GM18499 (cell line): ENCODE measurements around the gene EIF5.

Experiments
- ATAC-seq: cut with Tn5 transposase; IDR thresholded peaks from one replicate; pipeline ENCODE4 v1.9.1; 2021; ENCODE audit warnings: moderate number of reproducible peaks; ENCODE audit not compliant: insufficient read depth, unreplicated experiment

The EIF5 gene

DNA sequence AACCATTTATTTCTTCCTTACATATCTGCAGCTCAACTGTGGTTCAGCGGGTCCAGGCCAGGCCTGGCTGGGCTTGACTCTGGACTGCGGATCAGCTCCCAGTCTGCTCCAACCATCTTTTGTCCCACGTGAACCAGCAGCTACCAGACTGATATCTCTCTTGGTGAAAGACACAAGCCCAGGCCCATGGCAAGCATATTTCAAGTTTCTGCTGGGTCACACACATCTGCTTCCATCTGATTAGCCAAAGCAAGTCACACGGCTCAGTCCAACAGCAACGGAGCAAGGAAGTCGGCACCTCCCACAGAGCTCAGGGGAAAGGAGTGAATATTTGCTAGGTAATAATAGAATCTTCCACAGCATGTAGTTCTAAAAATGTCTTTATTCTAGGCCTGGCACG lies 26.5 kb downstream of the EIF5 start:
- no peak for ATAC-seq

DNA sequence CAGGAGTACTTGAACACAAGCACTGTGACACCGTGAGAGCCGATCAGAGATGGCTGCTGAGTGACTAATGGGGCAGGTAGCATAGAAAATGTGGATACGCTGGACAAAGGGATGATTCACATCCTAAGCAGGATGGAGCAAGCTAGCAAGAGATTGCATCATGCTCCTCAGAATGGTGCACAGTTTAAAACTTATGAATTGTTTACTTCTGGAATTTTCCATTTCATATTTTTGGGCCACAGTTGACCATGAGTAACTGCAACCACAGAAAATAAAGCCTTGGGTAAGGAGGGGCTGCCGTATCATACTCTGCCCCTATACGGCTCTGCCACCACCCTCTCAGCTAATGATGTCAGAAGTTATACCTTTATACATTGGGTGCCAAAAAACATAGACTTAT lies 27.8 kb downstream of the EIF5 start:
- ATAC-seq, result no peak

DNA sequence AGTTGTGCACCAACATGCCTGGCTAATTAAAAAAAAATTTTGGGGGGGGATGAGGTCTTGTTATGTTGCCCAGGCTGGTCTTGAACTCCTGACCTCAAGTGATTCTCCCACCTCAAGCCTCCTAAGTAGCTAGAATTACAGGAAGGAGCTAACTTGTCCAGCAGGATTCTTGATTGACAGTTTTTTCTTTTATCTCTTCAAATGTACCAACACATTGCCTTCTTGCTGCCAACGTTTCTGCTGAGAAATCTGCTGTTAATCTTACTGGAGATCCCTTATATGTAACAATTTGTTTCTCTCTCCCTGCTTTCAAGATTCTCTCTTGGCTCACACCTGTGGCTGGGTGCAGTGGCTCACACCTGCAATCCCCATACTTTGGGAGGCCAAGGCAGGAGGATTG lies 28.7 kb downstream of the EIF5 start:
- ATAC-seq, result no peak

DNA sequence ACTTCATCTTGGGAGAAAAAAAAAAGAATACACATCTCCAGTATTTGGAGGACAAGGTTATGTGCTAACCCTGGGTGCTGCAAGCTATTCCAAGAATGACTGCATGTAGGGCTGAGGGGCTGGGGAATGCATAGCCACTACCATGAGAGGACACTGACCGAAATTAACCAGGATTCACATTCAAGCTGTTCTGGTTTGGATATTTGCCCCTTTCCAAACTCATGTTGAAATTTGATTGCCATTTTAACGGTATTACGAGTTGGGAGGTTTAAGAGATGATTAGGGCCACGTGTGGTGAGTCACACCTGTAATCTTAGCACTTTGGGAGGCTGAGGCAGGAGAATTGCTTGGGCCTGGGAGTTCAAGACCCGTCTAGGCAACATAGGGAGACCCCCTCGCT lies 32.7 kb downstream of the EIF5 start:
- ATAC-seq, result no peak

DNA sequence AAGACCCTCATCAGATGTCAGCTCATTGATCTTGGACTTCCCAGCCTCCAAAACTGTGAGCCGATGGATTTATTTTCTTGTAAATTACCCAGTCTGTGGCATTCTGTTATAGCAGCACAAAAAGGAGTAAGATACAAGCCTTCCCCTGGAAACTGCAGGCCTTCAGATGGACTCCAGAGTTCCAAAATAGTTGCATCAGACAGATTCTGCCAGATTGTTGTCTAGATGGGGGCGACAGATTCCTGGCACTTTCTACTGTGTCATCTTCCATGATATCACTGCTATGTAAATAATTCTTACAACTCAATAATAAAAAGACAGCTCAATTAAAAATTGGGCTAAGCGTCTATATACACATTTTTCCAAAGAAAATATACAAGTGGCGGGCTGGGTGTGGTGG lies 34.0 kb downstream of the EIF5 start:
- ATAC-seq, result no peak

DNA sequence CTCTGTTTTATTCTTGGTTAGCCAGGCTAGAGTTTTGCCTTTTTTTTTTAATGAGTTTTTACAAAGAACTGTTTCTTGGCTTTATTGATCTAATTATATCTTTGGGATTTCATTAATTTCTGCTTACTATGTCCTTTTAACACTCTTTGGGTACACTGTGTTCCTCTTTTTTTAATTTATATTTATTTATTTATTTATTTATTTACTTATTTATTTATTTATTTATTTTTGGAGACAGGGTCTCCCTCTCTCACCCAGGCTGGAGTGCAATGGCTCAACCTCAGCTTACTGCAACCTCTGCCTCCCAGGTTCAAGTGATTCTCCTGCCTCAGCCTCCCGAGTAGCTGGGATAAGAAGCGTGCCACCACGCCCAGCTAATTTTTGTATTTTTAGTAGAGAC lies 36.0 kb downstream of the EIF5 start:
- no peak for ATAC-seq

DNA sequence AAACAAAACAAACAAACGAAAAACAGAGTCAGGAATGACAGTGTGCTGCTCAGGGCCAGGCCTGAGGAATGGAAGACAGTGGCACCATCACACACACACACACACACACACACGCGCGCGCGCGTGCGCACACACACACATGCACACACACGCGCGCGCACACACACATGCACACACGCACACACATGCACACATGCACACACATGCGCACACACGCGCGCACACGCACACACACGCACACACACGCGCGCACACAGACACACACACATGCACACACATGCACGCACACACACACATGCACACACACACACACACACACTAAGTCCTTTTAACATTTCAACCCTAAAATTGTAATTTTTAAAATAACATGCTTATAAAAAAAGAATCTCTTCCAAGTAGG lies 38.0 kb downstream of the EIF5 start:
- ATAC-seq, result no peak

DNA sequence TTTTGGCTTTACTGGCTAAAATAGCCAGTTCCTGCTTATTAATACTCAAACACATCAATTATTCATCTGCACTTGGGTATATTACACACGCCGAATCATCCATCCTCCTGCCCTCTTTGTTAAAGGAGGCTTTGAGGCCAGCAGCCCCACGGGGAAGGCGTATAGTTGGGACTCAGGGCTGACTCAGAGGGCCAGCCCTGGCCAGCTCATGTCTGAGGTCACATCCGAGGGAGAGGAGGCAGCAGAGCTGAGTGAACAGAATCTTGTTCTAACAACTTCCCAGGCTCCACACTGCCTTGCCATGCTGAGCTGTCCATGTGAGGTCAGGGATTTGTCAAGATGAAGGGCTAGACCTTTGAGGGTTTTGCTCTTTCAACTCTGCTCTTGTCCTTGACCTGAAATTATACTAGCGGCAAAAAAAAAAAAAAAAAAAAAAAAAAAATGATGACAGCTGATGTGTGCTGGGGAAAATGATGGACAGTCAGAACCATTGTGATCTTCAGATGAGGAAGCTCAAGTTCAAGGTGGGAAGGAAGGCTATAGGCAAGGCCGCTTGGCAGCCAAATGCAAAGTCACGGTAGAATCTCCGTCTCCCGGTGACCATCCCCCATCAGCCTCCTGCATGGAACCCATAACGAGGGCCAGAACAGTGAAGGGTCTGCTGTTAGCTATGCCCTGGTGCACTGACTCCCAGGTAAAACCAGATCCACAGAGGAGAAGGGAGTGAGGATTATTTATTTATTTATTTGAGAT lies 38.7 kb downstream of the EIF5 start:
- no peak for ATAC-seq

DNA sequence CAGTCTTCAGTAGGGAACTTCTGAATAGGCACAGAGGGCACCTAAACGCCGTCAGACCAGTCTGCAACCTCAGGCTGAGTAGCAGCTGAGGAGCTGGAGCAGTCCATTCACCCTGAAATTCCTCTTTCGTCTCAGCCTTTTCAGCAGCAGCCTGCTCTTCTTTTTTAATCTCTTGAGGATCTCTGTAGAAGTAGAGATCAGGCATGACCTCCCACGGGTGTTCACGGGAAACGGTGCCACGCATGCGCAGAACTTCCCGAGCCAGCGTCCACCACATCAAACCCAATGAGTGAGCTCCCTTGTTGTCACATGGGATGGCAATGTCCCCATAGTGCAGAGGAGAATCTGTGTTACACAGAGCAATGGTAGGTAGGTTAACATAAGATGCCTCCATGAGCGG lies 40.1 kb downstream of the EIF5 start:
- no peak for ATAC-seq

DNA sequence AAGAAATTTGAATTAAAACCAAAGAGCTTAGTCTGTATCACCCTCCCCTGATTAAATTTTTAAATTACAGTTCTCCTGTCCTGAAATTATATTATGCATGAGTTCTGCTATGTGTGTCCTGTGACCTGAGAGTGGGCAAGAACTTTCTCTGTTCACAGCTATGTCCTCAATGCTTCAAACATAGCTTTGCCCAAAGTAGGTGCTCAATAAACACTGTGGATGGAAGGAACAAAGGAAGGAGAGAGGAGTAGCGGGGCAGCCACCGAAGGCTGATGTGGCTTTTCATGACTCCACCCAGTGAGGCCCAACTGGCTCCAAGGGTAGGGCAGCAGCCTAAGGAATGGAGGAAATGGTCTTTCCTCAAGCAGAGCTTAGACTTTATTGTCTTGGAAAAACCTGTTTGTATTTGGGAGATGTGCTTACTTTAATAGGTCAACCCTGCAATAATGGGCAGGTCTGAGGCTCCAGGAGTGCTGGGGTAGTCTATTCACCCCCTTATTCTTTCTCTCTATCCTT lies 43.5 kb downstream of the EIF5 start:
- ATAC-seq, result no peak

DNA sequence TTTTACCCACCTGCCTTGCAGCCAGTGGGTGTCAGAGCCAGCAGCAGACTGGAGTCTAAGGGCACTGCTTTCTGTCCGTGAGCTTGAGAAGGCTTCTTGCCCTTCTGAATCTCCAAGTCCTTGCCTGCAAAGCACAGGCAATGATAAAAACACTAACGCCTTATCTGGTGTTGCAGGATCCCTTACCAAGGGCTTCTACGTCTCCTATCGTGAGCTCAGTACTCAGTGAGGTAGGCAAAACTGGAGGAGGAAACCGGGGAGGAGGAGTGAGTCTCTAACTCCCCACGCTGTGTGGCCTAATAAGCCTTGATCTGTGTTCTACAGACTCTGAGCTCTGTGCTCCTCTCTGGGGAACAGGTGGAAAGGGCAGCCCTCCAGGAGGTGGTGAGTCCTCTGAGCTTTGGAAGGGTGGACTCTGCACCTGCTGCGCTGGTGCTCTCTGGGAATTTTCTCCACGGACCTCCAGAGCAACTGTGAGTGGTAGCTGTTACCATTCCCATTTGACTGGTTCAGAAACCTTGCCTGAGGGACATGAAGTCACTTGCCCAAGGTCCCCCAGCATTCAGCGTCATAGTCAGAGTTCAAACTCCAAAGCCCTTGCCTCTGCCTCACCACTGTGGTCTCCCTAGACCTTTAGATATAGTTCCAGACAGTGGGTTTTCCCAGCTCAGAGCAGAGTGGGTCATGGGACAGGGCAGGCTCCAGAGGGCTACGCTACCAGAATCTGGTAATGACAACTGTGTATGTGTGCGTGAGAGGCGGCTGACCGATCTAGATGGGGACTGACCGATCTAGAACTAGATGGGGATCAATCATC lies 44.2 kb downstream of the EIF5 start:
- ATAC-seq, result no peak

DNA sequence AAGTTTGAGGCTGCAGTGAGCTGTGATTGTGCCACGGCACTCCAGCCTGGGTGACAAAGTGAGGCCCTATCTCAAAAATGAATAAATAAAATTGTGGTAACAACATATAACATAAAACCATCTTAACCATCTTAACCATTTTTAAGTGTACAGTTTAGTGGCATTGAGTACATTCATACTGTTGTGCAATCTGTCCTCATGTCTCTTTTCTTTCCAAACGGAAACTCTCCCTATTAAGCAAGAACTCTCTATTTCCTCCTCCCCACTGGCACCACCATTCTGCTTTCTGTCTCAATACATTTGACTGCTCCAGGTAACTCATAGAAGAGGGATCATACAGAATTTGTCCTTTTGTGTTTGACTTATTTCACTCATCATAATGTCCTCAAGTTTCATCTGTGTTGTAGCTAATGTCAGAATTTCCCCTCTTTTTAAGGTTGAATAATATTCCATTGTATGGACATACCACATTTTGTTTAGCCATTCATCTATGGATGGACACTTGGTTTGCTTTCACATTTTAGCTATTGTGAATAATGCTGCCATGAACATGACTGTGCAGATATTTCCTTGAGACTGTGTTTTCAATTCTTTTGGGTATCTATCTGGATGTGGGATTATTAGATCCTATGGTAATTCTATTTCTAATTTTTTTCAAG lies 46.8 kb downstream of the EIF5 start:
- no peak for ATAC-seq

DNA sequence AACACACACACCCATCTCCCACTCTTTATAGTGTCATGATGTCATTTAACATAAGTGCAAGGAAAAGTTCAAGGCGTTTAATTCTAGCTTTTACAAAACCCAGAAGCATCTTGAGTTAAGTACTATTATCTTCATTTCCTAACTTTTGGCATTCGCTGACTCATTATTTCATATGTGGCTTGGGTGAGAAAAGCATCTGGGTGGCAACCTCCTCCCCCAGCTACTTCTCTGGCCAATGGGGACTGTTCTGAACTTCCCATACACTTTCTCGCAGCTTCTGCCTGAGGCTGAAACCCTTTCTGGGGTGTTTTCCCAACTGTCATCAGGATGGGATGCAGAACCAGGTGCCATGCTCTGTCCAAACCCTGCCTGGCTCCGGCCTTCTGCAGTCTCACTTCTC lies 48.3 kb downstream of the EIF5 start:
- ATAC-seq, result no peak

DNA sequence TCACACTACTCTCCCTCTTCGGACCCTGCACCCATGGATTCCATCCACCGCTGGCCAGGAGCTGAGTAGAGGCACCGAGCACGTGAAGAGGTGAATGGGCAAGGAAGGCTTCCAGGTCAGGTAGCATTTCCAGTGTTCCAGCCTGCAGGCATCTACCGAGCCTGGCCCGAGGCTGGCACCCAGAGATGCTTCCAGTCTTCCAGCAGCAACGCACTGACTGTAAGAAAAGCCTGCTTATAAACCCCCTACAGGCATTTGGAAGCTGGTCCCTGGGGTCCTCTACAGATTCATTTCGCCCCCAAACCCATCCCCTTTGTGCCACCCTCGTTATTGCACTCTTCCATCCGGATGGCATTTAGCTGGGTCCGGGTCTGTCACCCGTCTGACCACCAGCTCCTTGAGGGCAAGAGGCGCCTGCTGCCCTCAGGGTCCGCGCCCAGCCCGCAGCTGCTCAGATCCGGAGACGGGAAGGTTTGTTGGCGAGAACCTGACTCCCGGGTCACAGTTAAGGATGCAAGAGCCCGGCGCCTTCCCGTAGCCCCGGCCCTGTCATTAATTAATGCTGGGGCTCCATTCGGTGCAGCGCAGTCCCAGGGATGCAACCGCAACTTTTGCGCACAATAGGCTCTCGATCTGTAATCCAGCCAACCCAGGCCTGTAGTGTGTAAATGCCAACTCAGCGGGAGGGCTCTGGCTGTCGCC lies 50.6 kb downstream of the EIF5 start:
- peak; percentile 5 for ATAC-seq

DNA sequence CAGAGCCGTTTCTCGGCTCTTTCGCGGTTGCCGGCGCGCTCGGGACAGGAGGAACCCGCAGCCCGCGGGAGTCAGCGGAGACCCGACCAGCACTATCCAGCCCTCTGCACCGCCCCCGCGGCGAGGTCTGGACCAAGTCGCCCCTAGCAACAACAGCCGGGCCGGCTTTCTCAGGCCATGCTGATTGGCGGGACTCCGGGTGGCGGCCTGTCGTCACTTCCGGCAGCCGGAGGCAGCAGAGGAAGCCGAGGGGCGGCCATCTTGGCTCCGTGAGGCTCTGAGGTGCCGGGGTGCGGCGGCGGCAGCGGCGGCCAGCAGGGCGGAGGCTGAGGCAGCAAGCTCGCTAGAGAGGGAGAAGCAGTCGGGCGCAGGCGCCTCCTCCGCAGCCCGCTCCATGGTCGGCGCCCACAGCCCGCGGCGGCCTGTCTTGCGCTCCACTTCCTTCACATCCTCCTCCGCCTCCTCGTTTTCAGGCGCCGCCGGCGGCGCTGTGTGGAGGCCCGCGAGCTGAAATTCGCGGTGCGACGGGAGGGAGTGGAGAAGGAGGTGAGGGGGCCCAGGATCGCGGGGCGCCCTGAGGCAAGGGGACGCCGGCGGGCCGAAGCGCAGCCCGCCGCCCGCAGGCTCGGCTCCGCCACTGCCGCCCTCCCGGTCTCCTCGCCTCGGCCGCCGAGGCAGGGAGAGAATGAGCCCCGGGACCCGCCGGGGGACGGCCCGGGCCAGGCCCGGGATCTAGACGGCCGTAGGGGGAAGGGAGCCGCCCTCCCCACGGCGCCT lies 51.3 kb downstream of the EIF5 start, which contains the start of gene MARK3:
Gene MARK3, plus strand, starts transcription at position 264 of the 777 bp plus-strand sequence. CDS start 615 bp downstream, outside the sequence.
- ATAC-seq, result peak; percentile 63

DNA sequence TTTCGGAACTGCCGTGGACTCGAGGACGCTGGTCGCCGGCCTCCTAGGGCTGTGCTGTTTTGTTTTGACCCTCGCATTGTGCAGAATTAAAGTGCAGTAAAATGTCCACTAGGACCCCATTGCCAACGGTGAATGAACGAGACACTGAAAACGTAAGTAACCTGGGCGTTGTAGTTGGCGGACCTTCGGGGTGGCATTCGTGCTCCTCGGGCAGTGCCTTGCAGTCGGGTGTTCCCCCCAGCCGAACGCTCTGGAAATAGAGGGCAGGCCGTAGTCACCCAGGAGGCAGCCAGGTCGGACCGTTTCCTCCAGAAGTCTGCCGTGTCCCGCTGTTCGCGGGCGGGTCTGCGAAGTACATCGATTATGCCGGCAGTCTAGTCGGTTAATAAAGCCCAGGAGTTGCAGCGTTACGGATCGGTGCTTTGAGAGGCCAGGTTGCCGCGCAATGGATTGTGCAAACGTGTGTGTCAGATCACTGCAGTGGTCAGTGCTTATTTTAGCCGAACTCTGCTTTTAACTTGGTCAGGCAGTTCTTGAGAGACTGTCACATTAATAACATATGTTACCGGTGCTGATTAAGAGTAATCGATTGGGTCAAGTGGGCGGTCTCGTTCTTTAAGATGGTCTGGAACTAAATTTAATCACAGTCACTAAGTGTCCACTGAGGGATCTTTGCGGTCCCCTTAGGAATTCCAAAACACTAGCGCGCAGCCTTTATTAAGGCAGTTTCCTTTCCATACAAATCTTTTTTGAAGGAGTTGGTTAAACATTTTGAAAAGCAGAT lies 52.1 kb downstream of the EIF5 start:
- ATAC-seq, result no peak

DNA sequence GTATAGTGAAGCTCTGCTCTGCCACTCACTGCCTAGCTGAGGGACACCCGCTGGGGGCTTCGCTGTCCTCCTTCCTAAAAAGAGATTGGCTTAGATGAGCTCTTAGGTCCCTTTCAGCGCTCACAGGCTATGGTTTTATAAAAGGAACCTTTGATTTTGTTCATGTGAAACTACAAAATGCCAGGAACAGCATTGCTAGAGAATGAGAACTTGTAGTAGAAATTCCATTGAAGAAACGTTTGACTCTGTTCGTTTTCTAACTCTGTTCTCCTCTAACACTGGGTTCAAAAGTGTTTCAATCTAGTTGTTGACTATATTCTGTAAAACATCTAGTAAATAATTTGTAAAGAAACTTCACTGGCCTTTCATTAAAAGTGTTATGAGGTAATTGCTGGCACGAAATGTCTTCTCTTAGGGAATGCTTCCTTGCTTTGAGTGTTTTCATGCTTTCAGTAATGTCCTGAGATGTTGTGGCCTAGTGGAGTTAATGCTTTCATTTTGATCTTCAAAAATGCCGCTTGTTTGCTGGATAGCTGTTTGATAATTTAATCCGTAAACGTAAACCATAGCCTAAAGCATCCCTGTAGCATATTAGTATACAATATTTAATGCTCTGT lies 52.8 kb downstream of the EIF5 start:
- ATAC-seq, result no peak

DNA sequence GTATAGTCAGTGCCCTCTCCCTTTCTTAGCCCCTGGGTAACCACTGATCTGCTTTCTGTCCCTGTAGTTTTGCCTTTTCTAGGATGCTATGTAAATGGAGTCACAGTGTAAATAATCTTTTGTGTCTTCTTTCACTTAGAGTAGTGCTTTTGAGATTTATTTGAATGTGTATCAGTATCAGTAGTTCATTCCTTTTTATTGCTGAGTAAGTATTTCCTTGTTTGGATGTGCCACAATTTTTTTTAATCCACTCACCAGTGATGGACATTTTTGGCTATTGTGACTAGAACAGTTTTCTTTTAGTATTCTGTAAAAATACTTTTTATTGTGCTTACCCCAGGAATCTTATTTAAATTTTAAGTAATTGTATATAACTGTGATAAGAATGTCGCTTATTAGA lies 54.6 kb downstream of the EIF5 start:
- no peak for ATAC-seq
